ENCODE results near the gene TSFM.

DNA sequence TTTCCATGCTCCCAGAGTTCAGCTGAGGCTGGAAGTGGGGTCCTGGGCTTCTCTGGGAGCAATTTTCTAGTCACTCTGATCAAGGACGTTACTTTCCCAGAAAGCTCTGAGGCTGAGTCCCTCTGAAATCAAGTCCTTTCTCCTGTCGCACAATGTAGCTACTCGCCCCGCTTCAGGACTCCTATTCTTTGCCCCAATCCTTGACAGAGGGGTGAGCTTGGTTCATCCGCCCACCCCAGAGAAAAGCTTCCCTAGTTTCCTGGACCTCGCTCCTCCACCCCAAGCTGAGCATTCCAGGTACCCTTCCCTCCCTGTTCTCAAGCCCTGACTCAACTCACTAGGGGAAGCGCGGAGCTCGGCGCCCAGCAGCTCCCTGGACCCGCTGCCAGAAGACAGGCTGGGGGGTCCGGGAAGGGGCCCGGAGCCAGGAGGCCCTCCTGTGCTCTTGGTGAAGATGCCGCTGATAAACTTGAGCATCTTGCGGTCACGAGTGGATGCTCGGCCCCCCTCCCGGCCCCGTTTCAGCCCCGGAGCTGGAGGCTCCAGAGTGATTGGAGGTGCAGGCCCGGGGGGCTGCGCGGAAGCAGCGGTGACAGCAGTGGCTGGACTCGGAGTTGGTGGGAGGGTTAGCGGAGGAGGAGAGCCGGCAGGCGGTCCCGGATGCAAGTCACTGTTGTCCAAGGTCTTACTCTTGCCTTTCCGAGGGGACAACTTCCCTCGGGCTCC, 45.7 kb upstream of the TSFM start:
- TF ChIP-seq, protein P1, sequence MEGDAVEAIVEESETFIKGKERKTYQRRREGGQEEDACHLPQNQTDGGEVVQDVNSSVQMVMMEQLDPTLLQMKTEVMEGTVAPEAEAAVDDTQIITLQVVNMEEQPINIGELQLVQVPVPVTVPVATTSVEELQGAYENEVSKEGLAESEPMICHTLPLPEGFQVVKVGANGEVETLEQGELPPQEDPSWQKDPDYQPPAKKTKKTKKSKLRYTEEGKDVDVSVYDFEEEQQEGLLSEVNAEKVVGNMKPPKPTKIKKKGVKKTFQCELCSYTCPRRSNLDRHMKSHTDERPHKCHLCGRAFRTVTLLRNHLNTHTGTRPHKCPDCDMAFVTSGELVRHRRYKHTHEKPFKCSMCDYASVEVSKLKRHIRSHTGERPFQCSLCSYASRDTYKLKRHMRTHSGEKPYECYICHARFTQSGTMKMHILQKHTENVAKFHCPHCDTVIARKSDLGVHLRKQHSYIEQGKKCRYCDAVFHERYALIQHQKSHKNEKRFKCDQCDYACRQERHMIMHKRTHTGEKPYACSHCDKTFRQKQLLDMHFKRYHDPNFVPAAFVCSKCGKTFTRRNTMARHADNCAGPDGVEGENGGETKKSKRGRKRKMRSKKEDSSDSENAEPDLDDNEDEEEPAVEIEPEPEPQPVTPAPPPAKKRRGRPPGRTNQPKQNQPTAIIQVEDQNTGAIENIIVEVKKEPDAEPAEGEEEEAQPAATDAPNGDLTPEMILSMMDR (IDR thresholded peaks at IDR 0.05) = no peak
- no peak for TF ChIP-seq POLR2A (IDR thresholded peaks at IDR 0.05)
